Heart right ventricle (tissue), 16 donors: ENCODE results near the gene PRC1. TPM values are rescaled to one million over a fixed set of nuclear protein-coding genes. Genes with fewer than 3 reads are reported as not detected.
"Not testable (repeated sequence)": the region's sequence is repeated elsewhere in the genome, so short reads cannot be mapped to it uniquely, and the experiment has no call there.

Experiments
- ATAC-seq, 8 donors: fragments of 200-7000 bp; cut with Tn5 transposase; one replicate each; pipeline ENCODE4 v1.9.1; 2020; ENCODE audit warnings: mild to moderate bottlenecking in 8 of 8, moderate library complexity in 8 of 8, moderate number of reproducible peaks in 1 of 8
- DNase-seq, 2 donors: peaks; one replicate each; pipeline ENCODE4 v3.0.0-alpha.2; 2020
- H3K27ac ChIP-seq, 10 donors: fragments of 200-600 bp; sonication (generic) in 2 of 10; one replicate each; pipeline versions ENCODE4 v1.5.0 to v1.8.0; 2020 to 2022; ENCODE audit warnings: mild to moderate bottlenecking in 3 of 10
- H3K27me3 ChIP-seq, 7 donors: fragments of 200-600 bp; one replicate each; pipeline ENCODE4 v1.8.0; 2021 to 2022; ENCODE audit warnings: mild to moderate bottlenecking in 2 of 7
- H3K36me3 ChIP-seq, 9 donors: fragments of 200-600 bp; sonication (generic) in 1 of 9; one replicate each; pipeline versions ENCODE4 v1.5.0 to v1.8.0; 2020 to 2022; ENCODE audit warnings: mild to moderate bottlenecking in 2 of 9
- H3K4me1 ChIP-seq, 9 donors: fragments of 200-600 bp; sonication (generic) in 1 of 9; one replicate each; pipeline versions ENCODE4 v1.5.0 to v1.8.0; 2020 to 2022; ENCODE audit warnings: mild to moderate bottlenecking in 4 of 9
- H3K4me3 ChIP-seq, 10 donors: fragments of 200-600 bp; sonication (generic) in 2 of 10; one replicate each; pipeline versions ENCODE4 v1.5.0 to v1.8.0; 2020 to 2022; ENCODE audit warnings: mild to moderate bottlenecking in 7 of 10, moderate library complexity in 2 of 10
- H3K9me3 ChIP-seq, 11 donors: fragments of 200-600 bp in 10 of 11; sonication (generic) in 2 of 11; one replicate each; pipeline versions ENCODE4 v1.5.0 to v1.8.0; 2013 to 2022; ENCODE audit warnings: mild to moderate bottlenecking in 2 of 11, control low read depth in 1 of 11, moderate library complexity in 1 of 11
- WGBS, 2 donors: extraction: QIAGEN DNeasy Blood & Tissue Kit; methylation state at CpG; one replicate each; pipeline ENCODE4 v1.1.7; 2013; ENCODE audit warnings: inconsistent platforms in 1 of 2; 5-methylcytosine and 5-hydroxymethylcytosine counted together
- intact Hi-C, 10 donors: fragments of 100-400 bp; cut with DNase I; formaldehyde crosslinking; loops; one replicate each; pipeline versions ENCODE4 v1.11.1 to v1.14.2; 2022
- polyA plus RNA-seq, 2 donors: library from polyadenylated mRNA; stranded (reverse); fragments of 200-250 nt; gene quantifications; one replicate each; pipeline ENCODE4 v1.2.3, GENCODE V29; 2013
- total RNA-seq, 10 donors: library from RNA; stranded (reverse); fragmentation: NEBNext Ultra II Directional in 3 of 10; extraction: Animal tissue kit (Norgen Biotek cat#: 25700) in 3 of 10; gene quantifications; one replicate each; pipeline versions ENCODE4 v1.2.1 to v1.2.4, GENCODE V29; 2021 to 2023
- TF ChIP-seq, protein P1 (sequence below), 9 donors: fragments of 200-600 bp; sonication (generic) in 2 of 9; IDR thresholded peaks; one replicate each; pipeline versions ENCODE4 v1.5.0 to v1.8.0; 2021 to 2022; ENCODE audit warnings: antibody characterized with exemption in 9 of 9, mild to moderate bottlenecking in 5 of 9, moderate library complexity in 1 of 9
- donor health status: Arrhythmogenic right ventricular cardiomyopathy.
- donor health status: ischemic (EF 13 %, LVEDD 7.1; RV severe dilation, severe dysfunction).
- donor health status: healthy with polysubstance abuse.
- donor health status: DM: no; HTN: yes; CAD: no.
- donor health status: DM: no; HTN: no; CAD: no.
- donor health status: ischemic (EF 25% LVEDD 6.9; RV normal size, moderate dysfunction).
- donor health status: ischemic (EF 25% LVEDD 5.7; RV mildly dilated, moderate dysfunction).
- donor health status: healthy.
- donor health status: DM: yes; HTN: yes; CAD: no.
- donor health status: Ischemic cardiomyopathy.
- donor health status: ischemic (EF 35%, LVEDD 5.7; RV mildly dilated, moderate dysfunction).
- donor health status: nonischemic (EF 11% LVEDD 7.7; RV severe dilation, severe dysfunction).
- donor health status: DM: yes; HTN: yes; CAD: no.
- donor health status: PGD.
- donor health status: ischemic (EF 29% LVEDD 5.4; RV normal size, mild dysfunction).
- donor health status: nonischemic (EF 23%, LVEDD 6.1; RV moderate dilation, normal function).

The PRC1 gene
- total and polyA plus RNA-seq, 12 donors: 2.1 to 16.2 (median 4.6) TPM

DNA sequence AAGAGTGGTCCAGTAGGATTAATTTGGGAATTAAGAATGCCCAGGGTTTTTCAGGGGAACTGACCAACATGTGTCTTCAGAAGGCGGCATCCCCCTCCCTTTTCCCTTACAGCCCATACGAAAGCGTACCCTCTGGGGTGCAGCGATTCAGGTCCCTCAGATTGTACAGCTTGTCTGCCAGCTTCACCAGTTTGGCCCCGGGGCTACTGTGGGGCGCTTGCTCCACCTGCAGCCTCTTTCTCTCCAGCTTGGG is 62.8 kb downstream of the PRC1 start:
- ATAC-seq: no peak
- TF ChIP-seq, protein P1, sequence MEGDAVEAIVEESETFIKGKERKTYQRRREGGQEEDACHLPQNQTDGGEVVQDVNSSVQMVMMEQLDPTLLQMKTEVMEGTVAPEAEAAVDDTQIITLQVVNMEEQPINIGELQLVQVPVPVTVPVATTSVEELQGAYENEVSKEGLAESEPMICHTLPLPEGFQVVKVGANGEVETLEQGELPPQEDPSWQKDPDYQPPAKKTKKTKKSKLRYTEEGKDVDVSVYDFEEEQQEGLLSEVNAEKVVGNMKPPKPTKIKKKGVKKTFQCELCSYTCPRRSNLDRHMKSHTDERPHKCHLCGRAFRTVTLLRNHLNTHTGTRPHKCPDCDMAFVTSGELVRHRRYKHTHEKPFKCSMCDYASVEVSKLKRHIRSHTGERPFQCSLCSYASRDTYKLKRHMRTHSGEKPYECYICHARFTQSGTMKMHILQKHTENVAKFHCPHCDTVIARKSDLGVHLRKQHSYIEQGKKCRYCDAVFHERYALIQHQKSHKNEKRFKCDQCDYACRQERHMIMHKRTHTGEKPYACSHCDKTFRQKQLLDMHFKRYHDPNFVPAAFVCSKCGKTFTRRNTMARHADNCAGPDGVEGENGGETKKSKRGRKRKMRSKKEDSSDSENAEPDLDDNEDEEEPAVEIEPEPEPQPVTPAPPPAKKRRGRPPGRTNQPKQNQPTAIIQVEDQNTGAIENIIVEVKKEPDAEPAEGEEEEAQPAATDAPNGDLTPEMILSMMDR (IDR thresholded peaks at IDR 0.05): peak in 1 of 9 donors; percentile 36
- intact Hi-C loops: loop anchor here in 4 of 10 donors (2.0 to 5.0 kb wide), 3 partner anchors 29 to 284 kb away; partner anchors contain the start of gene MAN2A2 (in 1 of the 4)
- H3K4me1 ChIP-seq: peaks cover 18 to 69% (median 50%) of the 10 kb centered on the region in 9 donors
- H3K4me3 ChIP-seq: peak overlapping the region in 9 of 10 donors; percentile 49 to 92 (median 80)
- H3K9me3 ChIP-seq: no peaks in the 10 kb centered on the region
- DNase-seq: no peak
- peak overlapping the region; percentile 81 to 98 (median 96) for H3K27ac ChIP-seq
- H3K27me3 ChIP-seq: no peaks in the 10 kb centered on the region
- H3K36me3 ChIP-seq: peaks cover 0 to 5% (median 0%) of the 10 kb centered on the region in 9 donors
- WGBS, 2 donors: 32 to 37% methylated on average over 6 of the region's 6 CpGs

DNA sequence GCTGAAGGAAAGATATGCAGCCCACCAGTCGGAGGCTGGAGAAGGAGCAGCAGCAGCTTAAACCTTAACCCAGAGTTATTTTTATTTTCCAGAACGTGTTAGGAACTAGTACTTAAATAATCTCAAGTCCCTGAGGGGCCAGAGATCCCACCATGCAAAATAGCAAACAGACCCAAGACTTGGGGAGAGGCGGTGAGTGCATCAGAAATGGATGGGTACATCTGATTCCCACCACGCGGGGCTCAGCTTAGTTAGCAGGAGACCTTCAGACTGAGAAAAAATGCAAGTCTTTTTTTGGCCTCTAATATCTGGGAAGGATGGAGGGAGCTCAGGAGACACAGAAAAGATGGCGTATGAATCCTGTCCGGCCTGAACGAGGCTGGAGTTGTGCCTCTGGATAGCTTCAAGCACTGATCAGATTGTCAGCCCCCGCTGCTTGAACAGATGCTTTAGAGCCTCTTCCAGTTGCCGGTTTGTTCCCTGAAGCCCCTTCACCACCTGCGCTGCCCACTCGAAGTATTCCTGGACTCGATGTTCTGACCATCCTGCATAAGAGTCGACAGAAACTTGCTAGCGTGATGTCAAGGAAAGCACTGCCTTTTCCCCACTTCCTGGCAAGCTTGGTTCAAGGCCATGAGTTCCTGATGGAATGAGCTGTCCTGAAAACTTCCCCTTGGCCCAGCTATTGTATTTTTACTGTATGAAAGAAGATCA is 63.3 kb downstream of the PRC1 start:
- 47 to 52% methylated on average over 15 of the region's 15 CpGs for WGBS, 2 donors
- peaks cover 15 to 65% (median 46%) of the 10 kb centered on the region in 9 donors for H3K4me1 ChIP-seq
- DNase-seq (no peak), ATAC-seq (no peak)
- peak overlapping the region in 8 of 10 donors; percentile 50 to 92 (median 78) for H3K4me3 ChIP-seq
- TF ChIP-seq, protein P1 (IDR thresholded peaks at IDR 0.05): no peak
- H3K36me3 ChIP-seq: no peaks in the 10 kb centered on the region
- peak overlapping the region; percentile 89 to 98 (median 96) for H3K27ac ChIP-seq
- no peaks in the 10 kb centered on the region for H3K9me3 ChIP-seq
- intact Hi-C loops: loop anchor here in 4 of 10 donors (2.0 to 5.0 kb wide), 3 partner anchors 28 to 284 kb away; partner anchors contain the start of gene MAN2A2 (in 1 of the 4)
- no peaks in the 10 kb centered on the region for H3K27me3 ChIP-seq

DNA sequence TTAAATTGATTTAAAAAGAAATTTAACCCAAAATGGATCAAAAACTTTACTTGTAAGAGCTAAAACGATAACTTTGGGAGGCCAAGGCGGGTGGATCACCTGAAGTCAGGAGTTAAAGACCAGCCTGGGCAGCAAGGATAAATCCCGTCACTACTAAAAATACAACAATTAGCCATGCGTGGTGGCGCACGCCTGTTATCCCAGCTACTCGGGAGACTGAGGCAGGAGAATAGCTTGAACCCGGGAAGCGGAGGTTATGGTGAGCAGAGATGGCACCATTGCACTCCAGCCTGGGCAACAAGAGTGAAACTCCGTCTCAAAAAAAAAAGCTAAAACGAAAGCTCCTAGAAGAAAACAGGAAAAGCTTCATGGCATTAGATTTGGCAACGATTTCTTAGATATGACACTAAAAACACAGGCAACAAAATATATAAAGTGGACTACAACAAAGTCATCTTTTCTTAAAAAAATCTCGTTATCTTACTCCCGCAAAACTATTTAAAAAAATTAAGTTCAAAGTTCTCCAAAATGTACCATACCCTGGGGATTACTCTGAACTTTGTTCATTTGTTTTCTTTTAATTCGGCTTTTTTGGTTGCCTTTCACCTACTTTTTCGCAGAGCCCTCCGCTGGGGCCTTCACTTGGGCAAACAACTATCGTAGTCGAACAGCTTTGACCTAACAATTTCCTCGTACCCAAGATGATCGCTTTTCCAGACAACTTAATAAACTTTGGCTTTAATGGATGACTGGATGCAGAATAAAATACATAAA is 64.9 kb downstream of the PRC1 start:
- Histone ChIP-seq H3K36me3 (no peaks in the 10 kb centered on the region), H3K4me3 (peak overlapping the region; percentile 50 to 92 (median 65)), H3K4me1 (peaks cover 13 to 53% (median 37%) of the 10 kb centered on the region in 9 donors), H3K27ac (peak overlapping the region; percentile 89 to 98 (median 96)), H3K27me3 (no peaks in the 10 kb centered on the region), H3K9me3 (no peaks in the 10 kb centered on the region)
- intact Hi-C loops: loop anchor here in 4 of 10 donors (1.0 to 5.0 kb wide), 4 partner anchors 26 to 282 kb away; partner anchors contain the start of gene MAN2A2 (in 2 of the 4)
- TF ChIP-seq, protein P1 (IDR thresholded peaks at IDR 0.05): no peak
- 52 to 62% methylated on average over 21 of the region's 21 CpGs for whole genome bisulfite sequencing, 2 donors
- DNase-seq (no peak), ATAC-seq (peak in 1 of 8 donors; percentile 0)

DNA sequence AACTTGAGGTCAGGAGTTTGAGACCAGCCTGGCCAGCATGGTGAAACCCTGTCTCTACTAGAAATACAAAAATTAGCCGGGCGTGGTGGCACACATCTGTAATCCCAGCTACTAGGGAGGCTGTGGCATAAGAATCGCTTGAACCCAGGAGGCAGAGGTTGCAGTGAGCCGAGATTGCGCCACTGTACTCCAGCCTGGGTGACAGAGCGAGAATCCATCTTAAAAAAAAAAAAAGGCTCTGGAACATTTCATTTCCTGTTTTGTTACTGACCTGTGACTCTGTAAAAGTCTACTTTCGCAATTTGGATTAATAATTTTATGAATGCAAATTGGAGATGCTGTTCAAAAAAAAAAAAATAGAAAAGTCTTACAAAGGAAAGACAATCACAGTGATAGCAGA is 66.2 kb downstream of the PRC1 start:
- H3K27me3 ChIP-seq, H3K9me3 ChIP-seq, H3K36me3 ChIP-seq, intact Hi-C loops, ATAC-seq, H3K4me3 ChIP-seq, DNase-seq: not testable (repeated sequence)
- Histone ChIP-seq H3K27ac (peak overlapping the region in 2 of 10 donors; percentile 1 to 97), H3K4me1 (peaks cover 13 to 47% (median 32%) of the 10 kb centered on the region in 9 donors)
- 87 to 89% methylated on average over 7 of the region's 7 CpGs for WGBS, 2 donors

DNA sequence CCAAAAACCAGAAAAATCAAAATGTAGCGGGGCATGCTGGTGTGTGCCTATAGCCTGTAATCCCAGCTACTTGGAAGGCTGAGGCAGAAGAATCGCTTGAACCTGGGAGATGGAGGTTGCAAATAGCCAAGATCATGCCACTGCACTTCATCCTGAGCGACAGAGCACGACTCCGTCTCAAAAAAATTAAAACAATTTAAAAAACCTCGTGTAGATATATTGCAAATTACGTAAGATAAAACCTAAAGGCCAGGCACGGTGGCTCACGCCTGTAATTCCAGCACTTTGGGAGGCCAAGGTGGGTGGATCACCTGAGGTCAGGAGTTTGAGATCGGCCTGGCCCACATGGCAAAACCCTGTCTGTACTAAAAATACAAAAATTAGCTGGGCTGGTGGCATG is 67.6 kb downstream of the PRC1 start:
- H3K4me1 ChIP-seq: peaks cover 13 to 36% (median 24%) of the 10 kb centered on the region in 9 donors
- 91 to 92% methylated on average over 10 of the region's 10 CpGs for WGBS, 2 donors
- H3K4me3 ChIP-seq, ATAC-seq, H3K27ac ChIP-seq, DNase-seq, H3K9me3 ChIP-seq, H3K27me3 ChIP-seq, intact Hi-C loops: not testable (repeated sequence)
- H3K36me3 ChIP-seq: peaks cover 0 to 10% (median 0%) of the 10 kb centered on the region in 9 donors
